HepG2 (cell line): ENCODE results near the gene VPS13C. TPM values are rescaled to one million over a fixed set of nuclear protein-coding genes. Genes with fewer than 3 reads are reported as not detected.
A peak's percentile ranks its signal among the peaks of the same experiment; 100 is the strongest.

Experiments used
- ERF ChIP-seq: IDR thresholded peaks from 2 replicates; pipeline ENCODE4 v1.6.1; 2018; ENCODE audit warnings: missing biosample characterization, missing genetic modification reagents
- KIAA2018 ChIP-seq: sonication (generic); formaldehyde crosslinking; IDR thresholded peaks from 2 replicates; pipeline ENCODE4 v1.5.0; 2020; ENCODE audit warnings: mild to moderate bottlenecking, missing genetic modification reagents, borderline replicate concordance
- MAFF ChIP-seq: IDR thresholded peaks from 2 replicates; pipeline ENCODE4 v1.6.1; 2011; ENCODE audit warnings: low read depth, low read length, improper control_type of control experiment
- NR1H2 ChIP-seq: sonication (generic); formaldehyde crosslinking; IDR thresholded peaks from 2 replicates; pipeline ENCODE4 v1.8.1; 2022; ENCODE audit warnings: low read depth, missing genetic modification reagents, borderline replicate concordance
- RXRA ChIP-seq: sonication (generic); formaldehyde crosslinking; IDR thresholded peaks from 2 replicates; pipeline ENCODE4 v1.5.1; 2020; ENCODE audit warnings: missing genetic modification reagents
- SCMH1 ChIP-seq: sonication (generic); formaldehyde crosslinking; IDR thresholded peaks from 2 replicates; pipeline ENCODE4 v1.9.0; 2021; ENCODE audit warnings: missing genetic modification reagents, mild to moderate bottlenecking, borderline replicate concordance
- SMARCC2 ChIP-seq: fragments of 450-650 bp; IDR thresholded peaks from 2 replicates; pipeline ENCODE4 v1.6.1; 2017; ENCODE audit warnings: antibody characterized with exemption, mild to moderate bottlenecking
- SRSF1 ChIP-seq: fragments of 200-400 bp; formaldehyde crosslinking; optimal IDR thresholded peaks from 2 replicates; pipeline ENCODE3; 2017; ENCODE audit warnings: mild to moderate bottlenecking, low read depth, low read length, moderate library complexity
- TFDP1 ChIP-seq: IDR thresholded peaks from 2 replicates; pipeline ENCODE4 v1.6.1; 2016; ENCODE audit warnings: missing compliant biosample characterization, missing genetic modification reagents, borderline replicate concordance
- ZBTB14 ChIP-seq: sonication (generic); formaldehyde crosslinking; IDR thresholded peaks from 2 replicates; pipeline ENCODE4 v1.4.0; 2020; ENCODE audit warnings: missing genetic modification reagents
- ZBTB33 ChIP-seq: sonication (generic); formaldehyde crosslinking; IDR thresholded peaks from 2 replicates; pipeline ENCODE4 v1.4.0; 2020; ENCODE audit warnings: missing genetic modification reagents
- ZBTB38 ChIP-seq: sonication (generic); formaldehyde crosslinking; IDR thresholded peaks from 2 replicates; pipeline ENCODE4 v1.5.1; 2020; ENCODE audit warnings: mild to moderate bottlenecking, missing genetic modification reagents
- ZNF143 ChIP-seq: sonication (generic); formaldehyde crosslinking; IDR thresholded peaks from 2 replicates; pipeline ENCODE4 v1.4.0; 2020; ENCODE audit warnings: missing genetic modification reagents
- ZNF160 ChIP-seq: sonication (generic); formaldehyde crosslinking; IDR thresholded peaks from 2 replicates; pipeline ENCODE4 v1.8.0; 2022; ENCODE audit warnings: mild to moderate bottlenecking, inconsistent platforms, missing genetic modification reagents
- ZNF382 ChIP-seq: sonication (generic); formaldehyde crosslinking; IDR thresholded peaks from 2 replicates; pipeline ENCODE4 v1.5.0; 2020; ENCODE audit warnings: missing genetic modification reagents, mild to moderate bottlenecking, borderline replicate concordance
- ZNF746 ChIP-seq: sonication (generic); formaldehyde crosslinking; IDR thresholded peaks from 2 replicates; pipeline ENCODE4 v1.8.0; 2022; ENCODE audit warnings: mild to moderate bottlenecking, missing genetic modification reagents
- ZNF83 ChIP-seq: sonication (generic); formaldehyde crosslinking; IDR thresholded peaks from 2 replicates; pipeline ENCODE4 v1.4.0; 2020; ENCODE audit warnings: missing genetic modification reagents, mild to moderate bottlenecking, borderline replicate concordance
- polyA plus RNA-seq, 8 experiments: library from polyadenylated mRNA; depleted of rRNA in 3 of 8; stranded (reverse) in 7 of 8; unstranded in 1 of 8; fragments of >200 nt; fragmentation: Illumina TruSeq in 4 of 8; extraction: Trizol in 4 of 8; gene quantifications; 2 replicates each; pipeline versions ENCODE4 v1.2.1 to v1.2.3, GENCODE V29; 2011 to 2016; ENCODE audit warnings: low read depth in 4 of 8, missing spikeins in 1 of 8, mixed read lengths in 1 of 8; ENCODE audit not compliant: insufficient read depth in 1 of 8
- total RNA-seq, 5 experiments: library from RNA; depleted of rRNA; stranded (reverse); fragments of >200 nt; fragmentation: Illumina TruSeq; extraction: Trizol; gene quantifications; 2 replicates each; pipeline ENCODE4 v1.2.3, GENCODE V29; 2016; ENCODE audit warnings: low read depth in 1 of 5

VPS13C gene
- total and polyA plus RNA-seq, 2 of the 13 experiments (the other 11 are each of a cell fraction or from before 2014, with no cell fraction given): 10.9 to 26.8 TPM

- TF ChIP-seq KIAA2018 (CRISPR knock-in tag) (no peak), TFDP1 (no peak), SMARCC2 (no peak), ZNF382 (no peak), ZNF83 (CRISPR knock-in tag) (no peak), ZBTB14 (CRISPR knock-in tag) (peak; percentile 43), ZNF746 (CRISPR knock-in tag) (no peak), ZNF143 (CRISPR knock-in tag) (no peak), ZNF160 (CRISPR knock-in tag) (no peak), ERF (CRISPR knock-in tag) (no peak), MAFF (no peak), ZBTB33 (CRISPR knock-in tag) (no peak), SCMH1 (no peak), NR1H2 (CRISPR knock-in tag) (no peak), RXRA (CRISPR knock-in tag) (0 out of 2 replicates have a peak, but pooled peaks have one; percentile 28), ZBTB38 (CRISPR knock-in tag) (no peak), SRSF1 (no peak)
These were observed 8.0 kb upstream of the VPS13C start (continued) for GRCh38 chr15:62068071-62068809.
